Stimulated activated CD4-positive, alpha-beta T cell treated with anti-CD3 and anti-CD28 coated beads, Interleukin-15, amount 100 ng/mL, for 48 hours (primary cell): ENCODE data around the gene KIAA1755.
"Not testable (repeated sequence)": the region's sequence is repeated elsewhere in the genome, so short reads cannot be mapped to it uniquely, and the experiment has no call there.

Source experiments
- DNase-seq, 2 donors: peaks; one replicate each; pipeline ENCODE4 v3.0.0-alpha.2; 2020; ENCODE audit warnings: low read depth in 2 of 2

Gene KIAA1755

DNA sequence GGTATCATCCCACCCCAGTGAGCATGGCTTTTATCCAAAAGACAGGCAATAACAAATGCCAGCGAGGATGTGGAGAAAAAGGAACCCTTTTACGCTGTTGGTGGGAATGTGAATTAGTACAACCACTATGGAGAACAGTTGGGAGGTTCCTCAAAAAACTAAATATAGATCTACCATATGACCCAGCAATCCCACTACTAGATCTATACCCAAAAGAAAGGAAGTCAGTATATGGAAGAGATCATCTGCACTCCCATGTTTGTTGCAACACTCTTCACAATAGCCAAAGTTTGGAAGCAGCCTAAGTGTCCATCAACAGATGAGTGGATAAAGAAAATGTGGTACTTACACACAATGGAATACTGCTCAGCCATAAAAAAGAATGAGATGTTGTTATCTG lies 5.9 kb upstream of the KIAA1755 start:
- DNase-seq, result no peak

DNA sequence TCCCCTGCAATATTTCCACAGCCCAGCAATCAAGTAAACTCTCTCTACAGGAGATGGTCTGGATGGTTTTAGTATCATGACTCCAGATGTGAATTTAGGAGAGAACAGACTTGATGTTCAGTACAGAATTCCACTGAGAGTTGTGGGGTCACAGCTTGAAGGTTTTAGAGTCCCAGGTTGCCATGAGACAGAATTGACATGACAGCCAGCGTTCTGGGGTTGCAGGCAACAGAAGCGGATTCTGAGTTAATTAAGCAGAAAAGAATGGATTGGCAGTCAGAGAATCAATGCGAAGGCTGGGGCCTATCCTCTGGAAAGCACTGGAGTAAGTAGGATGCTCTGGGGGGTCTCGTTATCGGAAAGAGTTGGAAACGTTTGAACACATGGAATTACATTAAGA lies 2.4 kb upstream of the KIAA1755 start:
- no peak for DNase-seq

DNA sequence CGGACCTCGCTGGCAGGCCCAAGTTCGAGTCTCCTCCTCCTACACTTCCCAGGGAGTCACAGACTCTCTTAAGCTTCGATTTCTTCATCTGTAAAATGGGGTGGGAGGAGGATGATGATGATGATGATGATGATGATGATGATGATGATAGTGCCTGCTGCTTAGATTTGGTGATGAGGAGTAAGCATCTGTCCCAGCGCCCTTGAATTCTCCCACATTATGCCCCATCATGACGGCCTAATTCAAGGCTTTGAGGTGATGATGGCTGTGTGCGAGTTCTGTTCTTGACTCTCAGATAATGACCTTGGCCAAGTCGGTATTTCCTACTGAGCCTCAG lies 487 bp upstream of the KIAA1755 start:
- no peak for DNase-seq

DNA sequence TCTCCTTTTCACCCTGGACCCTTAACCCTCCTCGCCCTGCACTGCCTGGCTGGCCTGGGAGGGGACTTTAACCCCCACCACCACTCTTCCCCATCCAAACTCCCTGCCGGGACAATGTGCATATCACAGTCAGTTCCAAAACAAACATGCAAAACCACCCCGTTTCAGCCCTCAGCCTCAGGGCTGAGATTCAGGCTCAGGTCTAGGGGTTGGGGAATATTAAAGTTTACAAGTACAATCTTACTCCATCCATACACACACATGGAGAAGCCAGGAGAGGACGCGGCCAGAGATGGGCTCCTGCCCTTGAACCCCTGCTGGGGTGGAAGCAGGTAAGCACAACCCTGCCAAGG lies 534 bp downstream of the KIAA1755 start:
- no peak for DNase-seq

DNA sequence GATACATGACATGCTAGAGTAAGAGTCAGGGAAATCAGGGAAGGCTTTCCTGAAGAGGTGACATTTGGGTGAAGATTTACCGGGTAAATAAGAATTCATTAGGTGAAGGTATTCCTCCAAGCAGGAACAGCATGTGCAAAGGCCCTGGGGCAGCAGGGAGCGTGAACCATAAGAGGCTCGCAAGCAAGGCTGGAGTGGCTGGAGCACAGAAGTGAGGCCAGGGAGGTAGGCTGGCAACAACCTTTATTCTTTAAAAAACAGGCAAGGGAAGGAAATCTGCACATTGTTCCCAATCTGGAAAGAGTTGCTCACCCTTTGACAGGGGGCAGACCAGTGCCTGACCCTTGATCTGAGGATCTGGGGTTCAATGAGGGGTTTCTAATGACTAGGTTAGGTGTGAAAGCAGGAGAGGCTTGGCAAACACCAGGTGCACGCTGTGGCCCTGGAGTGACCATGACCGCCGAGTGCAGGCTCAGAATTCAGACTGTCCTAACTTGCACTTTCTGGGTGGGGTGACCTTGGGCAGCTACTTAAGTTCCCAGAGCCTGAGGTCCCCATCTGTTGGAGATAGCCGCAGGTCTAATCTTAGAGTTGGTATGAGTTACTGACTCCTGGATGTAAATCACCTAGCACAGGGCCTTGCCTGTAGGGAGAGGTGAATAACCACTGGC lies 1.9 kb downstream of the KIAA1755 start:
- DNase-seq, result no peak

DNA sequence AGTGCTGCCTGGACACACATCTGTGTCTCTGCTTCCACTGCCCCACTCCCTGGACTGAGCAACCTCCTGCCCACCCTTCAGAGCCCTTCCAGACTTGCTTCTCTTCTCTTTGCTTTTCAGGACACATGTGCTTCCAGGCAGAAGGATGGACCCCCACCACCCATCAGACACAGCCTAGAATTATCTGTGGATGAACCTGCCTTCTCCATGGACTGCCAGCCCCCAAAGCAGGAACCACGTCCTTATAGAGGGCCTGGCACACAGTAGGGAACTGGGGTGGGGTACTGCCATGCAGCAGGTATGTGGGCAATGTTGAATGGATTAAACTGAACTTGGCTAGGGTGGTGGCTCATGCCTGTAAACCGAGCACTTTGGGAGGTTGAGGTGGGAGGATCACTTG lies 3.6 kb downstream of the KIAA1755 start:
- no peak for DNase-seq

DNA sequence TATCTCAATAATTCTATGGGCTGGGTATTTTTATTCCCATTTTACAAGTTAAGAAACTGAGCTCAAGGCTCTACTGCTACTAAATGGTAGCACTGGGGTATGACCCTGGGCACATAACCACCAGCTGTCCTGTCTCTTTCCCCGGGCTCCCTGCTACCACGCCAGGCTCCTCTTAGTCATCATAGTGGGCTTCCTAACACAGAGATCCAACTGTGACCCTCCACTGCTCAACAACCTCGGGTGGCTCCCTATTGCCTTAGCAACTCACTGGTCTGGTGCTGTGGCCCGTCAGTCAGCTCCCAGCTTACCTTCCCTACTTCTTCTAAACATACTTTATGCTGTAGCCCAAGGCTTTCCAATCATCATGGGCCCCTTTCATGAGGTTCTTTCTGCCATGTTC lies 4.5 kb downstream of the KIAA1755 start:
- no peak for DNase-seq

DNA sequence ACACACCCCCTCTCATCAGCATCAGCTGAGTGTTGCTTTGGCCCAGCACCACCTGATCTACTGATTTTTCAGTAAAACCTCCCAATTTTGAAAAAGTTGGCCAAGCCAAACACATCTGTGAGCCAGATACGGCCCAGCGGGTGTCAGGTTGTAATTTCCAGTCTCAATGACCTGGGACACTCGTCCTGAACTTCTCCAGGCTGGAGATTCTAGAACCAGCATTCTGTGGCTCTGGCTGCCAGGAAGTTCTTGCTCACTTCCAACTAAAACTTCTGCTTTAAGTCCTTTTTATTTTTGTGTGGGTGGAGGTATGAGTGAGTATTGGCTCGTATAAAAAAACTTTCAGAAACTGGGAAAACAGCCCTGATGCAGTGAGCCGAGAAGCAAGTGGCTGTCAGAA lies 5.1 kb downstream of the KIAA1755 start:
- DNase-seq, result no peak

DNA sequence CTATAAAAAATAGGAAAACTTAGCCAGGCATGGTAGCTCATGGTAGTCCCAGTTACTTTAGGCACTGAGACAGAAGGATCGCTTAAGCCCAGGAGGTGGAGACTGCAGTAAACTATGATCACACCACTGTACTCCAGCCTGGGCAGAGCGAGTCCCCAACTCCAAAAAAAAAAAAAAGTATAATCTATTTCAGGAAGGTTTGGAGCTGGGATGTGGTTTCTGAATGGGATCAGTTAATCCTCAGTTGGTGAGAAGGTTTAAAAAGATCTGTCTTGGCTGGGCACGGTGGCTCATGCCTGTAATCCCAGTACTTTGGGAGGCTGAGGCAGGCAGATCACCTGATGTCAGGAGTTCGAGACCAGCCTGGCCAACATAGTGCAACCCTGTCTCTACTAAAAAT lies 5.9 kb downstream of the KIAA1755 start:
- DNase-seq, result not testable (repeated sequence)

DNA sequence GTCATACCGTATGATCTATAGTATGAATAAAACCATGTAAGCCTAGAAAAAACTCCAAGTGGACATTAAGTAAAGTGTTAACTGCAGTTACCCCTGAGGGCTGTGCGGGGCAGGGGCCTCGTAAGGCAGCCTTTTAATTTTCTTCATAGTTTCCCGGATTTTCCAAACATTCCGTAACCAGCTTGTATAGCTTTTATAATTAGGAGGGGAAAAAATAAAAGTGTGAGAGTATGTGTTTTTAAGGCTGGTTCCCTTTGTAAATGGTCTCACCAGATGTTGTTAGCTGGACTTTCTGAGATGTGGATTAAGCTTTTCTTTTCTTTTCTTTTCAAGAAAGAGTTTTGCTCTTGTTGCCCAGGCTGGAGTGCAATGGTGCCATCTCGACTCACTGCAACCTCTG lies 7.0 kb downstream of the KIAA1755 start:
- no peak for DNase-seq

DNA sequence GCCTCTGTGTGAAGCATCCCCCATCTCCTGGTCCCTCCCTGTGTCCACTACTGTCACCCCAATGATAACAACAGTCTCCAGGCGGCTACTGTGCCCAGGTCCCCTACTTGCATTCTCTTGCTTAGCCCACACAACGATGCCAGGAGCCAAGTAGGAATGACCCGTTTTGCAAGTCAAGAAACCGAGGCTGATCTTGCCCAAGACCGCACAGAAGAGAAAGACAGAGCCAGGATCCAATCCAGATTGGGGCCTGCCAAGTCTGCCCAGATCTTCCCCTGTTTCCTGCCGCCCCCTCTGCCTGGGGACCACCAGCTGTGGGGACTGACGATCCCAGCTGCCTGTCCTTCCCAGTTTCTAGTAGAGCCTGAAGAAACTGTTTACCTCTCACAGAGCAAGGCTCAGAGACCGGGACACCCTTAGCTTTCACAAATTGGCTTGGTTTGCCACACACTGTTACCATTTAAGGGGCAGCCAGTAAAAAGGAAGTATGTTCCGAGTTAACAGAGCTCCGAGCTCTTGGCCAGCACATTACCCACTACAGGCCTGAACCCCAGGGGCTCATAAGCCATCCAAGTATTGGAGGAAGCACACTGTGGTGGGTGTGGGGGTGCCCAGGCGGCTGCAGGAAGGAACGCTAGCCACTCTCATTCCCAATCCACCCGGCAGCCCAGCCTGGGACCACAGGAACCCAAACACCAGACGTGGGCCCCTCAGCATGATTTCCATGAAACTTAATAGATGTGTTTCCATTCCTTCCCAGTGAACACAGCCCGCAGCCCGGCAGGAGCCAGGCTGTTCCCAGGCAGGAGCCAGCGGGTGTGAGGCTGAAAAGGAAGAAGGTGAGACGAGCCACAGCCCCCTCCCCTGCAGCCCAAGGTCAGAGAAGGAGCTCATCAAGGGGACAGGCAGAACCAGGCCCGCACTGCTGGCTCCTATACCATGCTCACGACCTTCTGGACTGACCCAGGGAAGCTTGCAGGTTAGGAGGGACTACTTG lies 7.9 kb downstream of the KIAA1755 start:
- no peak for DNase-seq

DNA sequence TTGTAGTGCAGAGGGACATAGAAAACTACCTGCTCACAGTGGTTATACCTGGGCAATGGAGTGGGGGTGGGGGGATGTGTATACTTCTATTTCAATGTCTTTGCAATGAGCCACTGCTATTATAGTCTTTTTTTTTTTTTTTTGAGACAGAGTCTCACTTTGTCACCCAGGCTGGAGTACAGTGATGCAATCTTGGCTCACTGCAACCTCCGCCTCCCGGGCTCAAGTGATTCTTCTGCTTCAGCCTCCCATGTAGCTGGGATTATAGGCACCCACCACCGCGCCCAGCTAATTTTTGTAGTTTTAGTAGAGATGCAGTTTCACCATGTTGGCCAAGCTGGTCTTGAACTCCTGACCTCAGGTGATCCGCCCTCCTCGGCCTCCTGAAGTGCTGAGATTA lies 9.1 kb downstream of the KIAA1755 start:
- DNase-seq, result not testable (repeated sequence)

DNA sequence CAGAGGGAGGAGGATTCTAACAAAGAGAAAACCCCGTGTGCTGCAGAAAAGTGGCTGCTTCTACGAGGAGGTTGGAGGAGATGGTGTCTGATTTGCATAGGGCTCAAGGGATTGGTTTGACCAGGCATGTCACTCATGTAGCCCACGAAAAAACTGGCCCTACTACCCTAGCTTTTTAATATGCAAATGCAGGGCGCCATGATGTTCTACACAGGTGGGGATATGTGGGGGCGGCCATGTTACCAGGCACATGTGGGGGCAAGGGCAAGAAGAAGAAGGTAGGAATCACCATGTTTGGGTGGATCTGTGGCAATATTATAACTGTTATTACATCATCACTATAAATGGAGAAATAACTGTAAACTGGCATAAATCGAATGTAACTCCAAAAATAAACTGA lies 9.9 kb downstream of the KIAA1755 start:
- no peak for DNase-seq

DNA sequence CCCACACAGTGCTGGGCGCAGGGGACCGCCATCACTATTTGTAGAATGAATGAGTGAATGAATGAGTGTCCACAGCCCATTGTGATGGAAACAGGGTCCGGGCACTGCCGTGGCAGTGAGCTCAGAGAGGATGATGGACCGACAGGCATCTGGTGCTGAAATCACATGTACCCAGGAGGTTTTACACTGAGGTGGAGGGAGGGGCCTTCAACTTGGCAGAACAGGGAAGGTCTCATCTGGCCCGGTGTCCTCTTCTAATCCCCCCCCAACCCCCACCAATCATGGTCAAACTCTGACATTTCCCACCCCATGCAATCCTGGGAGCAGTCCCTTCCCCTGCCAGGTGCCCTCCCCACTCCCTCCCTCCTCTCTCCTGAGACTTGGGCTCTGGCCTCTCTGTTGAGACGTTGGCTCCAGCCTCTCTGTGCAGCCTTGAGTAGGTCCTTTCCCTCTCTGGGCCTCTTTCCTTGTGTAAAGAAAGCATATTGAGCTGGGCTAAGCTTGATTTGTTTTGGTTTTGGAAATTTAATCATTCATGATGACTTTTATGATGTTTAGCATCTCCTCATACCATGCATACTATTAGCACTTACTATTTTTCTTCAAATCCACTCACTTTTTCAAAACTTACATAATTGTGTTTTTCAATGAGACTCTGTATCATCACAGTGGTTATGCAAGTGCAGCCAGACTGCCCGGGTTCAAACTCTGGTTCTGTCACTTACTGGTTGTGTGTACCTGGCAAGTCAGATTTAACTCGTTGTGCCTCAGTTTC lies 10.8 kb downstream of the KIAA1755 start:
- DNase-seq, result no peak

DNA sequence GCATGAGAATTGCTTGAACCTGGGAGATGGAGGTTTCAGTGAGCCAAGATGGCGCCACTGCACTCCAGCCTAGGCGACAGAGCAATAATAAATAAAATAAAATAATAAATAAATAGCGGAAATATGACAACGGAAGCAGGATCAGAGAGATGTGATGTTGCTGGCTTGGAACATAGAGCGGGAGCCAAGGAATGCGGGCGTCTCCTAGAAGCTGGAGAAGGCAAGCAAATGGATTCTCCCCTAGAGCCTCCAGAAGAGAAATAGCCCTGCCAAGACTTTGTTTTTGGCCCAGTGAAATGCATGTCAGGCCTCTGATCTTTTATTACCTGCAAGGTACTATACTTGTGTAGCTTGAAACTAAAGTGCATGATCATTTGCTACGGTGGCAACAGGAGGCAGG lies 12.4 kb downstream of the KIAA1755 start:
- DNase-seq, result no peak

DNA sequence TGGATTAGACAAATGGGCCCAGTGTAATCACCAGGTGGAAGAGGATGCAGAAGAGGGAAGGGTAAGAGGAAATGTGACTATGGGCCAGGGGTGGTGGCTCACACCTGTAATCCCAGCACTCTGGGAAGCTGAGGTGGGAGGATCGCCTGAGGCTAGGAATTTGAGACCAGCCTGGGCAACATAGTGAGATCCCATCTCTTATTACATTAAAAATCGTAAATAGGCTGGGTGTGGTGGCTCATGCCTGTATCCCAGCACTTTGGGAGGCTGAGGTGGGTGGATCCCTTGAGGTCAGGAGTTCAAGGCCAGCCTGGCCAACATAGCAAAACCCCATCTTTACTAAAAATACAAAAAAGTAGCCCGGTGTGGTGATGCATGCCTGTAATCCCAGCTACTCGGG lies 12.8 kb downstream of the KIAA1755 start:
- not testable (repeated sequence) for DNase-seq

DNA sequence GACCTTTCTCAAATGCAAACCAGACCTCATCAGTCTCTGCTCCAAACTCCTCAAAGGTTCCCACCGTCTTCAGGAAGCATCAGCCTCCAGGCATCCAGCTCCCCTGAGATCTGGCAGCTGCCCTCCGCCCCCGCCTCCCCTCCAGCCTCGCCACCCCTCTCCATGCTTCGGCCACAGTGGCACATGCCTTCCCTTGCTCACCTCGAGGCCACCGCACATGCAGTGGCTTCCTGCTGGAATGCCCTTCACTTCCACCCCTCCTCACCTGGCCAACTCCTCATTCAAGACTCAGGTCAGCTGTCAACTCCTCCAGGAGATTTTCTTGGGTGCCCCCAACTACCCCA lies 13.4 kb downstream of the KIAA1755 start:
- DNase-seq, result no peak

DNA sequence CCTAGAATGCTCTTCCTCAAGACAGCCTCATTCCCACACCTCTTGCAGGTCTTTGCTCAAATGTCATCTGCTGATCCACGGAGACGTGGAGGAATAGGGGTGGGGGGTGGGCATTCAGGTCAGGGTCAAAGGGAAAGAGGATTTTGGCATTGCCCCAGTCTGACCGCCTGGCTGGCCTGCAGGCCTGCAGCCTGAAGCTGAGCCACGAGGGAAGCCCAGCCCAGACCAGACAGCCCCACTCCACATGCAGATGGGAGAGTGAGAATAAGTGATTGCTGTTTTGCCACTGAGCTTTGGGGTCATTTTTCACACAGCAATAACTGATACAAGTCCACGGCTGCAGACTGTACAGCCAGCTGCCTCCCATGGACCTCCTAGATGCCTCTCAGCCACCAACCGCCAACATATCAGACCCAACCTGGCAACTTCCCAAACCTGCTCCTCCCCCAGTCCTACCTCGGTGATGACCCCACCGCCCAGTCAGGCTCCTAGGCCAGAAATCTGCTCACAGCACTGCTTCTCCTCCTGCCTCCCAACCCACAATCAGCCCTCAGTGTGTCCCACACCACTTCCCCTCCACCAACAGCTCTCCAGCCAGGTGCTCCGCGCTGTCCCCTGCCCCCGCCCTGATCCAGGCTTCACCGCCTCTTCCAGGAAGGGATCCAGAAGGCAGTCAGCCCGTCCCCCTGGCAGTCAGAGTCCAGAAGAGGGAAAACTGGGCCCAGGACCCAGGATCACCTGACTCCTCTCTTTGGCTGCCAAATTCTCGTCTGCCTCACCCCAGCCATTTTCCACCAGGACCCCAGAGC lies 14.0 kb downstream of the KIAA1755 start:
- no peak for DNase-seq

DNA sequence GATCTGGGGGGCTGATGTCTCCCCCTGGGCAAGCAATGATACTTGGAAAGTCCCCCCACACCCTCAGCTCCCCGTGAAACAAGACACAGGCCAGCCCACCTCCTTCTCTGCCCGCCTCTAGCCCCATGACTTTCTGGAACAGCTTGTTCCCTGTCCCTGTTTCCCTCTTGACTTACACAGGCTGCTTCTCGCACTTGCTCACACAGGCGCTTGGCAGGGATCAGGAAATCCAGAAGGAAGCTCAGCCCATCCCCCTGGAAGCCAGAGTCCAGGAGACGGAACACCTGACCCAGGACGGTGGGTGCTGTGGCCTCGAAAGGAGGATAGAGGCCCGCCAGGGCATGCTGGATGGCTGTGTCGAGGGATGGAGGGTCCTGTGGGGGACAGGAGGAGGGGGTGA lies 14.8 kb downstream of the KIAA1755 start:
- DNase-seq, result no peak

DNA sequence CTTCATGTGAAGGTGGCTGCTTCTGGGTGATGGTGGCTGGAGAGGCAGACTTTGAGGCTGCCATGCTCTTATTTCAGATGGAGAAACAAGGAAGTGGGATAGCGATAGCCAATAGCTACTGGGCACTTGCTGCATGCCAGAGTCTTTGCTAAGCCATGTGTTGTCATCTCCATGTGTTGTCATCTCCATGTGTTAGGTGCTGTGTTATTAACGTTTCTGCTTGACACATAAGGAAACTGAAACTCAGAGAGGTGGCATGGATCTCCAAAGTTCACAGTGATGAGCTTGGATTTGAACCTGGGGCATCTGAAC lies 16.9 kb downstream of the KIAA1755 start:
- DNase-seq, result no peak

DNA sequence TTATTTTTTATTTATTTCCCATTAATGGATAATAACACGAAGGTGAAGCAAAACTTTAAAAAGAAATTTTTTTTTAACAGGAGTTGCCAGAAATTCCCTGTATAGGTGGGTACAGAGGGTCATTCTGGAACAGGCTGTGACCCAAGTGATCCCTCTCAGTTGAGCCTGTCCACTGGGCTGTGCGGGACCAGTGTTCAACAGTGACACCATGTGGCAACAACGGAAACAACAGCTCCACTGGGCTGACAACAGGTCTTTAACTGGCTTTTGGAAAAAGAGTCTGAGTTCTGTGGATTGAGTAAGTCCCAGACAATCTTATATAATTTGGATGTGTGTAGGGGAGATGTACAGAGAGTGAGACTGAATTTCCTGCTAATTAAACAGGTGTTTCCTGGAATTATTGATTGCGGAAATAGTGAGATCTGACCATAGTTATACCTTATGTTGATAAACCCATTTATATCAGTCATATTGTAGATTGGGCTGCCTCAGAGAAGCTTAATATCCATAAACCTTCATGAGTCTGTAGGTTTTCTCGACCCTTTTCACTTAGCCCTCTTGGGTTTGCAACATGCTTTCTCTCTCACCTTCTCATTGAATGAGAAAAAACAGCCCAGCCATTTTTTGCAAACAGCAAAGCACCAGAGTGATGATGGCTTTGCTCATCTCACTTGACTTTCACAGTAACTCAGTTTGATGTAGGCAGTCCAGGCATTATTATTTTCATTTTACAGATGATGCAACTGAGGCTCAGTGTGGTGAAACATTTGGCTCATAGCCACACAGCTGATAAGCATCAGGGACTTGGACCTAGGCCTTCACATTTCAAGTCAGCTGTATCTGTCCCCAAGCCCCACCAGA lies 17.5 kb downstream of the KIAA1755 start:
- no peak for DNase-seq
